Measurements from ENCODE around the gene RAB26.
"Not testable (repeated sequence)": the region's sequence is repeated elsewhere in the genome, so short reads cannot be mapped to it uniquely, and the experiment has no call there.

- not testable (repeated sequence) for TF ChIP-seq CTCF (IDR thresholded peaks at IDR 0.05; ENCODE audit: poor library complexity, severe bottlenecking); EZH2 (IDR thresholded peaks at IDR 0.05; ENCODE audit: borderline replicate concordance, insufficient read depth, low read length, poor library complexity, severe bottlenecking); TAF1 (IDR thresholded peaks at IDR 0.05; ENCODE audit: low read depth); REST (IDR thresholded peaks at IDR 0.05; ENCODE audit: borderline replicate concordance); POLR2AphosphoS5 (IDR thresholded peaks at IDR 0.05); MXI1 (conservative IDR thresholded peaks at IDR 0.05; ENCODE audit: poor library complexity, severe bottlenecking); EP300 (conservative IDR thresholded peaks at IDR 0.05; ENCODE audit: poor library complexity, severe bottlenecking)
These were observed 30.3 kb upstream of the RAB26 start for GRCh38 chr16:2117960-2118722.
